ENCODE data around the gene MTFP1. TPM values are rescaled to one million over a fixed set of nuclear protein-coding genes. Genes with fewer than 3 reads are reported as not detected.

Gene MTFP1
- total and polyA plus RNA-seq, 2 of the 4 experiments (the other 2 are of a cell fraction), result 7.3 to 7.7 TPM

GRCh38 chr22:30470655-30471054, 45.1 kb downstream of the MTFP1 start:
- Histone ChIP-seq H3K23ac (ENCODE audit: low read depth, low read length) (no peak overlapping the region), H3K18ac (ENCODE audit: low read depth, low read length) (no peak overlapping the region), H2BK15ac (ENCODE audit: low read depth, low read length) (no peak overlapping the region), H4K91ac (ENCODE audit: insufficient read depth, low read depth, low read length) (no peak overlapping the region), H2AK5ac (ENCODE audit: low read depth, low read length) (no peak overlapping the region), H4K8ac (ENCODE audit: low read depth in 2 of 2, low read length in 2 of 2) (no peak overlapping the region), H3K79me1 (ENCODE audit: low read depth in 1 of 2, low read length in 2 of 2) (no peaks in the 10 kb centered on the region), H3K14ac (replicated peaks; ENCODE audit: low read depth, low read length) (no peak overlapping the region), H3K4me1 (ENCODE audit: control insufficient read depth, insufficient read depth, low read length) (no peaks in the 10 kb centered on the region), H3K9me1 (ENCODE audit: insufficient read depth, low read length) (no peaks in the 10 kb centered on the region), H4K5ac (ENCODE audit: low read depth, low read length) (no peak overlapping the region), H4K20me1 (ENCODE audit: insufficient read depth, low read length) (no peaks in the 10 kb centered on the region), H3K56ac (ENCODE audit: extremely low read depth, insufficient read depth, low read length) (no peak overlapping the region), H3K36me3 (ENCODE audit: control insufficient read depth, insufficient read depth, low read length) (no peaks in the 10 kb centered on the region), H2AFZ (replicated peaks; ENCODE audit: low read length, poor library complexity) (no peak overlapping the region), H3K4me3 (ENCODE audit: insufficient read depth, low read depth, low read length) (no peak overlapping the region), H3K9me3 (ENCODE audit: control insufficient read depth, insufficient read depth, low read length) (no peaks in the 10 kb centered on the region), H2BK120ac (ENCODE audit: low read depth, low read length) (no peak overlapping the region), H2BK20ac (ENCODE audit: low read depth, low read length) (no peak overlapping the region), H2BK5ac (ENCODE audit: low read depth, low read length, poor library complexity, severe bottlenecking) (no peak overlapping the region), H3K4ac (ENCODE audit: low read depth, low read length) (no peak overlapping the region), H2AK9ac (replicated peaks; ENCODE audit: low read depth, low read length, poor library complexity) (no peak overlapping the region), H3K9ac (ENCODE audit: low read depth, low read length) (no peak overlapping the region), H3K4me2 (ENCODE audit: low read depth, low read length) (no peak overlapping the region), H3K27ac (ENCODE audit: insufficient read depth, low read length) (no peak overlapping the region), H3K27me3 (ENCODE audit: control insufficient read depth, insufficient read depth, low read length) (peaks cover 73% of the 10 kb centered on the region)
- POLR2A ChIA-PET (ENCODE audit: unreplicated experiment), result no interaction called here
- BruUV-seq (replicated peaks), result no TSS peak
- CTCF ChIA-PET, result no interaction called here
- ATAC-seq (ENCODE audit: low read depth) (no peak), DNase-seq (no peak)
- dilution Hi-C loops (cut with HindIII; ENCODE audit: low sequenced_read_pairs, unreplicated experiment), result no loop called here
- intact Hi-C loops (cut with micrococcal nuclease), result no loop called here
- WGBS, 2 experiments (ENCODE audit: extremely low coverage in 2 of 2, insufficient read length in 1 of 2), result no CpG with 5 or more reads among the region's 2 CpGs
- no peak for TF ChIP-seq POLR2A (IDR thresholded peaks at IDR 0.05; ENCODE audit: low read depth, low read length)
- TF ChIP-seq USF2 (IDR thresholded peaks at IDR 0.05; ENCODE audit: low read depth, low read length), result no peak
- TF ChIP-seq MAFK (IDR thresholded peaks at IDR 0.05; ENCODE audit: low read depth, low read length), result no peak
- TF ChIP-seq CTCF (conservative IDR thresholded peaks at IDR 0.05; ENCODE audit: low read depth, low read length), result no peak
- TF ChIP-seq CEBPB (IDR thresholded peaks at IDR 0.05; ENCODE audit: low read depth, low read length), result no peak
- no peak for TF ChIP-seq RCOR1 (IDR thresholded peaks at IDR 0.05; ENCODE audit: insufficient replicate concordance, low read length)
- TF ChIP-seq SMC3 (IDR thresholded peaks at IDR 0.05; ENCODE audit: low read depth, low read length), result no peak
- no peak for TF ChIP-seq FOS (IDR thresholded peaks at IDR 0.05; ENCODE audit: low read depth, low read length)
- no peak for TF ChIP-seq MAZ (IDR thresholded peaks at IDR 0.05; ENCODE audit: borderline replicate concordance, low read depth, low read length)
- TF ChIP-seq RFX5 (IDR thresholded peaks at IDR 0.05; ENCODE audit: low read depth, low read length), result no peak
- no peak for TF ChIP-seq RAD21 (IDR thresholded peaks at IDR 0.05; ENCODE audit: low read length)
- no peak for TF ChIP-seq NFE2L2 (IDR thresholded peaks at IDR 0.05; ENCODE audit: low read depth, low read length)
- TF ChIP-seq CHD1 (IDR thresholded peaks at IDR 0.05; ENCODE audit: low read depth, low read length), result no peak
- no peak for TF ChIP-seq BHLHE40 (IDR thresholded peaks at IDR 0.05; ENCODE audit: low read depth, low read length)
- no peak for TF ChIP-seq ELK1 (IDR thresholded peaks at IDR 0.05; ENCODE audit: borderline replicate concordance, low read depth, low read length)
- TF ChIP-seq MXI1 (IDR thresholded peaks at IDR 0.05; ENCODE audit: borderline replicate concordance, low read depth, low read length), result no peak
- in situ Hi-C loops (cut with MboI; ENCODE audit: low sequenced_read_pairs), result no loop called here
